WTC11 (cell line): ENCODE results near the gene GABRG3. TPM values are rescaled to one million over a fixed set of nuclear protein-coding genes. Genes with fewer than 3 reads are reported as not detected.

Experiments
- ATAC-seq: fragments of 200-7000 bp; cut with Tn5 transposase; 2 replicates; pipeline ENCODE4 v1.10.0; 2021; ENCODE audit warnings: mild to moderate bottlenecking, moderate library complexity
- CTCF ChIA-PET: fragments of 300-600 bp; sonication (Branson Sonifier 250); formaldehyde crosslinking; loops from one replicate; lab custom pipeline; 2021; ENCODE audit warnings: antibody characterized with exemption; lab: Charles Lee
- POLR2A ChIA-PET: fragments of 350-600 bp; sonication (Branson Sonifier 250); formaldehyde crosslinking; loops from one replicate; lab custom pipeline; 2021; ENCODE audit warnings: antibody characterized with exemption; lab: Charles Lee
- DNase-seq: peaks from one replicate; pipeline ENCODE4 v3.0.0; 2021; ENCODE audit warnings: low spot score
- H3K27ac Mint-ChIP-seq: 2 replicates; pipeline ENCODE4 v1.8.0; 2021; ENCODE audit warnings: mixed read lengths
- H3K27me3 Mint-ChIP-seq: 2 replicates; pipeline ENCODE4 v1.8.0; 2021; ENCODE audit warnings: low read depth, mild to moderate bottlenecking, moderate library complexity, mixed read lengths
- H3K36me3 Mint-ChIP-seq: 2 replicates; pipeline ENCODE4 v1.8.0; 2021; ENCODE audit warnings: mixed read lengths
- H3K4me1 Mint-ChIP-seq: 2 replicates; pipeline ENCODE4 v1.8.0; 2022; ENCODE audit warnings: mixed read lengths
- H3K4me3 Mint-ChIP-seq: 2 replicates; pipeline ENCODE4 v1.8.0; 2021; ENCODE audit warnings: mild to moderate bottlenecking, moderate library complexity, mixed read lengths
- H3K9me3 Mint-ChIP-seq: 2 replicates; pipeline ENCODE4 v1.8.0; 2021; ENCODE audit warnings: mixed read lengths
- CREM ChIP-seq: sonication (generic); formaldehyde crosslinking; IDR thresholded peaks from 2 replicates; pipeline ENCODE4 v1.8.1; 2022; ENCODE audit warnings: mild to moderate bottlenecking, missing genetic modification reagents, moderate library complexity
- E2F4 ChIP-seq: sonication (generic); formaldehyde crosslinking; IDR thresholded peaks from 2 replicates; pipeline ENCODE4 v1.8.1; 2022; ENCODE audit warnings: low read depth, mild to moderate bottlenecking, moderate library complexity, missing genetic modification reagents, borderline replicate concordance
- FOXK1 ChIP-seq: sonication (generic); formaldehyde crosslinking; IDR thresholded peaks from 2 replicates; pipeline ENCODE4 v1.8.0; 2022; ENCODE audit warnings: mild to moderate bottlenecking, moderate library complexity, missing genetic modification reagents
- JAZF1 ChIP-seq: fragments of 250-450 bp; sonication (Bioruptor Pico); IDR thresholded peaks from 2 replicates; pipeline ENCODE4 v1.9.0; 2021; ENCODE audit warnings: moderate library complexity, mild to moderate bottlenecking, inconsistent platforms
- JUN ChIP-seq: sonication (generic); formaldehyde crosslinking; IDR thresholded peaks from 2 replicates; pipeline ENCODE4 v1.8.0; 2023; ENCODE audit warnings: mild to moderate bottlenecking, missing genetic modification reagents
- KAT7 ChIP-seq: sonication (generic); formaldehyde crosslinking; IDR thresholded peaks from 2 replicates; pipeline ENCODE4 v1.8.1; 2023; ENCODE audit warnings: missing genetic modification reagents, mild to moderate bottlenecking, borderline replicate concordance
- MAX ChIP-seq: sonication (generic); formaldehyde crosslinking; IDR thresholded peaks from 2 replicates; pipeline ENCODE4 v1.8.0; 2022; ENCODE audit warnings: mild to moderate bottlenecking, missing genetic modification reagents
- NFE2L1 ChIP-seq: sonication (generic); formaldehyde crosslinking; IDR thresholded peaks from 2 replicates; pipeline ENCODE4 v1.8.1; 2023; ENCODE audit warnings: missing genetic modification reagents
- NR2C2 ChIP-seq: sonication (generic); formaldehyde crosslinking; IDR thresholded peaks from 2 replicates; pipeline ENCODE4 v1.8.0; 2022; ENCODE audit warnings: mild to moderate bottlenecking, missing genetic modification reagents
- PRDM15 ChIP-seq: sonication (generic); formaldehyde crosslinking; IDR thresholded peaks from 2 replicates; pipeline ENCODE4 v1.8.0; 2022; ENCODE audit warnings: missing genetic modification reagents
- SMAD4 ChIP-seq: sonication (generic); formaldehyde crosslinking; IDR thresholded peaks from 2 replicates; pipeline ENCODE4 v1.8.0; 2022; ENCODE audit warnings: mild to moderate bottlenecking, missing genetic modification reagents
- SOX15 ChIP-seq: fragments of 250-450 bp; sonication (Bioruptor Pico); IDR thresholded peaks from 2 replicates; pipeline ENCODE4 v1.9.0; 2021; ENCODE audit warnings: mild to moderate bottlenecking
- SP1 ChIP-seq: sonication (generic); formaldehyde crosslinking; conservative IDR thresholded peaks from 2 replicates; pipeline ENCODE4 v1.8.1; 2022; ENCODE audit warnings: missing genetic modification reagents
- TP53 ChIP-seq: sonication (generic); formaldehyde crosslinking; IDR thresholded peaks from 2 replicates; pipeline ENCODE4 v1.8.1; 2023; ENCODE audit warnings: mild to moderate bottlenecking, missing genetic modification reagents
- ZNF138 ChIP-seq: sonication (generic); formaldehyde crosslinking; conservative IDR thresholded peaks from 2 replicates; pipeline ENCODE4 v1.8.1; 2022; ENCODE audit warnings: mild to moderate bottlenecking, moderate library complexity, missing genetic modification reagents
- ZNF281 ChIP-seq: sonication (generic); formaldehyde crosslinking; IDR thresholded peaks from 2 replicates; pipeline ENCODE4 v1.8.0; 2023; ENCODE audit warnings: mild to moderate bottlenecking, missing genetic modification reagents
- ZNF317 ChIP-seq: sonication (generic); formaldehyde crosslinking; IDR thresholded peaks from 2 replicates; pipeline ENCODE4 v1.8.1; 2023; ENCODE audit warnings: low read depth, mild to moderate bottlenecking, moderate library complexity, missing genetic modification reagents, borderline replicate concordance
- ZNF416 ChIP-seq: fragments of 250-450 bp; sonication (Bioruptor Pico); IDR thresholded peaks from 2 replicates; pipeline ENCODE4 v1.9.0; 2021; ENCODE audit warnings: mild to moderate bottlenecking, inconsistent platforms
- total RNA-seq: library from RNA; stranded (reverse); gene quantifications from 3 replicates; pipeline ENCODE4 v1.2.3, GENCODE V29; 2021

GABRG3 gene
- total RNA-seq, 1 experiment from 2014 or later, result 0.72 TPM

GRCh38 chr15:27273506-27273905 lies 302.5 kb downstream of the GABRG3 start (continued):
- TF ChIP-seq PRDM15 (CRISPR knock-in tag), result no peak
- TF ChIP-seq JUN, result no peak
- no peak for TF ChIP-seq SMAD4
- no peak for TF ChIP-seq NR2C2 (CRISPR knock-in tag)
- no peak for TF ChIP-seq E2F4 (CRISPR knock-in tag)
- no peak for TF ChIP-seq FOXK1 (CRISPR knock-in tag)

- no peak for DNase-seq
- no peak overlapping the region for H3K4me3 Mint-ChIP-seq
- H3K27ac Mint-ChIP-seq, result 0 out of 2 replicates have a peak overlapping the region, but pooled peaks have one; percentile 10
- H3K4me1 Mint-ChIP-seq, result peaks cover 19% of the 10 kb centered on the region
- CTCF ChIA-PET, result no interaction called here
- H3K9me3 Mint-ChIP-seq, result peaks cover 9% of the 10 kb centered on the region
- POLR2A ChIA-PET, result no interaction called here
- TF ChIP-seq ZNF281 (CRISPR knock-in tag) (no peak), JAZF1 (CRISPR knock-in tag) (no peak), ZNF416 (no peak), NFE2L1 (CRISPR knock-in tag) (no peak), SOX15 (no peak), KAT7 (CRISPR knock-in tag) (no peak), ZNF138 (CRISPR knock-in tag) (no peak)
- TF ChIP-seq, all 79 proteins: peak for 0
- no peak for ATAC-seq
- H3K27me3 Mint-ChIP-seq, result no peaks in the 10 kb centered on the region
- H3K36me3 Mint-ChIP-seq, result no peaks in the 10 kb centered on the region
Measured at GRCh38 chr15:27278761-27279160, 307.8 kb downstream of the GABRG3 start.

- no peak for DNase-seq
- H3K27me3 Mint-ChIP-seq, result no peaks in the 10 kb centered on the region; the same call in 1 of the 2 replicates
- H3K27ac Mint-ChIP-seq, result no peak overlapping the region
- H3K4me3 Mint-ChIP-seq, result no peak overlapping the region
- no peak for ATAC-seq
- ChIA-PET CTCF (no interaction called here), POLR2A (no interaction called here)
- H3K4me1 Mint-ChIP-seq, result no peaks in the 10 kb centered on the region
- H3K9me3 Mint-ChIP-seq, result no peaks in the 10 kb centered on the region; the same call in 1 of the 2 replicates
- TF ChIP-seq TP53 (no peak), ZNF317 (no peak), SP1 (CRISPR knock-in tag) (no peak), CREM (CRISPR knock-in tag) (no peak), MAX (CRISPR knock-in tag) (no peak)
- H3K36me3 Mint-ChIP-seq, result no peaks in the 10 kb centered on the region
Measured at GRCh38 chr15:27292641-27293040, 321.7 kb downstream of the GABRG3 start.
